ENCODE measurements around the gene GSDMA.
A peak's percentile ranks its signal among the peaks of the same experiment; 100 is the strongest.

GSDMA gene

DNA sequence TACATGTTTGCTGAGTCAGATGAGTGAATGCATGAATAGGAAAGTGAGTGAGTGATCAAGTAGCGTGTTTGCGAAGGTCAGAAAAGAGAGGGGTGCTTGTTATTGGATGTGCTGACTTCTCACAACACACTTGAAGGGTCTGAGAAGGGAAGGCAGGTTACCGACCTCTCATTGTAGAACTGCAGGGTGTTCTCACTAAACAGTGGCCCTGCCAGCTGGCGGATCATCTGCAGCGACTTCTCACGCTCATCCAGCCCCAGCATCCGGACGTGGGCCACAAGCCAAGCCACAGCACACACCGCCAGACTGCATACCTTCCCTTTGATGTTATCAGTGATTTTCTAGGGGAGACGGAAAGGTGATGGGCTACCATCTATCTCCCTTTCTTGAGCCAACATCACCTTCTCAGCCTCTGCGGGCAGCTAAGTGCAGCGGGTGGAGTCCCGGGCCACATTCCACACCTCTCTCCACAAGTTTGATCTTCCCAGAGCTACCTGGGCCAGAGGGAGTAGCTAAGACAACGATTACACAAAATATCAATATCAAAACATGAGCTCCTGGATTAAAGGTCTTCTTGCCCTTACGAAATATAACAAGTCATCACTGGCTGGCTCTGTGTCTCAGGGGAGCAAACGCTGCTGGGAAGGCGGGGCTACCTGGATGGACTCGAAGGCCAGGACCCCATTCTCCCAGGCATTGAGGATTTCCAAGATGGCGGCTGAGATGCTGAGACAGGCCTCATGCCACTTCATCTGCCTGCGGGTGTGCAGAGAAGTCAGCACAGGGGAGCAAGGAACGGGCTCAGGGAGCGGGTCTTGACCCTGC is 63.4 kb downstream of the GSDMA start:
- Histone ChIP-seq H3K27ac (peak overlapping the region; percentile 88), H2AFZ (peak overlapping the region; percentile 25), H3K79me2 (no peaks in the 10 kb centered on the region), H3K27me3 (ENCODE audit: control insufficient read depth, insufficient read depth, low read length) (no peaks in the 10 kb centered on the region), H3K9ac (no peak overlapping the region), H3K4me1 (peaks cover 17% of the 10 kb centered on the region), H3K36me3 (ENCODE audit: control insufficient read depth, insufficient read depth, low read length) (no peaks in the 10 kb centered on the region), H3K4me3 (ENCODE audit: low read depth, low read length) (no peak overlapping the region), H3K4me2 (ENCODE audit: low read length) (peak overlapping the region; percentile 37), H3K9me3 (ENCODE audit: control insufficient read depth, low read length) (no peaks in the 10 kb centered on the region)
- TF ChIP-seq, protein P1, sequence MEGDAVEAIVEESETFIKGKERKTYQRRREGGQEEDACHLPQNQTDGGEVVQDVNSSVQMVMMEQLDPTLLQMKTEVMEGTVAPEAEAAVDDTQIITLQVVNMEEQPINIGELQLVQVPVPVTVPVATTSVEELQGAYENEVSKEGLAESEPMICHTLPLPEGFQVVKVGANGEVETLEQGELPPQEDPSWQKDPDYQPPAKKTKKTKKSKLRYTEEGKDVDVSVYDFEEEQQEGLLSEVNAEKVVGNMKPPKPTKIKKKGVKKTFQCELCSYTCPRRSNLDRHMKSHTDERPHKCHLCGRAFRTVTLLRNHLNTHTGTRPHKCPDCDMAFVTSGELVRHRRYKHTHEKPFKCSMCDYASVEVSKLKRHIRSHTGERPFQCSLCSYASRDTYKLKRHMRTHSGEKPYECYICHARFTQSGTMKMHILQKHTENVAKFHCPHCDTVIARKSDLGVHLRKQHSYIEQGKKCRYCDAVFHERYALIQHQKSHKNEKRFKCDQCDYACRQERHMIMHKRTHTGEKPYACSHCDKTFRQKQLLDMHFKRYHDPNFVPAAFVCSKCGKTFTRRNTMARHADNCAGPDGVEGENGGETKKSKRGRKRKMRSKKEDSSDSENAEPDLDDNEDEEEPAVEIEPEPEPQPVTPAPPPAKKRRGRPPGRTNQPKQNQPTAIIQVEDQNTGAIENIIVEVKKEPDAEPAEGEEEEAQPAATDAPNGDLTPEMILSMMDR (IDR thresholded peaks at IDR 0.05): no peak

DNA sequence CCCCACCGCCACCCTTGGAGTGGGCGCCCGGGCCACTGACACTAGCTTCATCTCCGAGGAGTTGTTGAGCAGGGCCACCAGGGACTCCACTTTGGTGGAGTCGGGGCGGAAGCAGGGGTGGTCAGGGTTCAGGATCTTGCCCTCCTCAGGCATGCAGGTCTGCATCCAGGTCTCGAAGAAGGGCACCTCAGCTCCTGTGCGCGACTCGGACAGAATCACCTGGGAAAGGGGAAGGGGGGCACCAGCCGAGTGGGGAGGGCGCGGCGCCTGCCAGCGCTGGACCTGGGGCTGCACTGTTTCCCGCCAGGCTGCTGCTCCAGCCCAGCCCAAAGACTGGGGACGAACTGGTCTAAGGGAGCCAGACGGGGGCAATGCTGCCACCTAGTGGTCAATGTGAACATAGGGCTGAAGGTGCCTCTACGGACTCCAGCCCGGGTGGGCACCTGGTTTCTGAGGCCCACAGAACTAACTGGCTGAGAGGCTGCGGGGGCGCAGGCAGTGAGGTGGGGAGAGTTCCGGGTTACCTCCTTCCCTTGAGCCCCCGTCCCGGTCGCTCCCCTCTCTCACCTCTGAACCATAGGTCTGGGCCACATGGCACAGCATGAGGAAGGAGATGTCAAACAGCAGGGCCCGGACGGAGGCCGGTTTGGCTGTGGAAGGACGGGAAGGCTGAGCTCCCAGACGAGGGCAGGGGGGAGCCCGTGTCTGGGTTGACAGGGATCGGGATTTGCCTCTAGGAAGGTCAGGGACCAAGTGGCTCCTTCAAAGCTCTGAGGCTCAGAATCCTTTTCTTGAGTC is 64.2 kb downstream of the GSDMA start:
- Histone ChIP-seq H3K36me3 (ENCODE audit: control insufficient read depth, insufficient read depth, low read length) (no peaks in the 10 kb centered on the region), H3K4me3 (ENCODE audit: low read depth, low read length) (no peak overlapping the region), H3K9me3 (ENCODE audit: control insufficient read depth, low read length) (no peaks in the 10 kb centered on the region), H3K4me1 (peaks cover 17% of the 10 kb centered on the region), H2AFZ (peak overlapping the region; percentile 25), H3K27ac (peak overlapping the region; percentile 88), H3K9ac (no peak overlapping the region), H3K79me2 (no peaks in the 10 kb centered on the region), H3K4me2 (ENCODE audit: low read length) (peak overlapping the region; percentile 25), H3K27me3 (ENCODE audit: control insufficient read depth, insufficient read depth, low read length) (no peaks in the 10 kb centered on the region)
- TF ChIP-seq, protein P1 (IDR thresholded peaks at IDR 0.05): peak; percentile 96

Measured in parathyroid adenoma (tissue), 2 donors.